ENCODE measurements around the gene CCDC13. TPM values are rescaled to one million over a fixed set of nuclear protein-coding genes. Genes with fewer than 3 reads are reported as not detected.

Gene CCDC13
- total and polyA plus RNA-seq, 2 donors (not counting 3 experiments of a cell fraction or from before 2014, with no cell fraction given): 0.36 to 0.82 TPM

GRCh38 chr3:42822828-42823227, 49.8 kb upstream of the CCDC13 start:
- no peak overlapping the region for H3K9ac ChIP-seq (replicated peaks; ENCODE audit: extremely low read depth, insufficient read depth, low read length)
- FAIRE-seq (no peak), DNase-seq (ENCODE audit: low read depth, low spot score) (no peak)
- H3K4me1 ChIP-seq (ENCODE audit: control insufficient read depth, extremely low read depth, insufficient read depth, low read length): no peaks in the 10 kb centered on the region
- no peak overlapping the region for H3K4me2 ChIP-seq (ENCODE audit: insufficient read depth, low read length)
- no TSS peak for BruUV-seq (replicated peaks)
- H3K27me3 ChIP-seq (ENCODE audit: control insufficient read depth in 2 of 2, insufficient read depth in 2 of 2, low read length in 2 of 2): peaks cover 6 to 11% of the 10 kb centered on the region in 2 experiments
- no peaks in the 10 kb centered on the region for H4K20me1 ChIP-seq (replicated peaks; ENCODE audit: control insufficient read depth, extremely low read depth, insufficient read depth, low read length)
- intact Hi-C loops (cut with micrococcal nuclease) (no loop called here), dilution Hi-C loops (cut with MboI; ENCODE audit: extremely low pct_ligation_motif_present, low sequenced_read_pairs) (no loop called here)
- no peaks in the 10 kb centered on the region for H3K9me3 ChIP-seq (replicated peaks; ENCODE audit: control insufficient read depth, insufficient read depth, low read length)
- no peak overlapping the region for H2AFZ ChIP-seq (ENCODE audit: low read depth, low read length)
- no peaks in the 10 kb centered on the region for H3K9me1 ChIP-seq (replicated peaks; ENCODE audit: control insufficient read depth, extremely low read depth, insufficient read depth, low read length)
- H3K4me3 ChIP-seq (replicated peaks in 1 of 3; ENCODE audit: insufficient read depth in 1 of 3, low read depth in 1 of 3, low read length in 3 of 3): no peak overlapping the region
- H3K27ac ChIP-seq (ENCODE audit: insufficient read depth, low read depth, low read length): no peak overlapping the region
- POLR2A ChIA-PET: no interaction called here
- TF ChIP-seq CTCF (IDR thresholded peaks at IDR 0.05; ENCODE audit: extremely low read depth in 1 of 2, insufficient read depth in 1 of 2, low read depth in 1 of 2, low read length in 2 of 2) (no peak), EZH2 (IDR thresholded peaks at IDR 0.05; ENCODE audit: borderline replicate concordance, low read depth, low read length, severe bottlenecking) (no peak), MYC (IDR thresholded peaks at IDR 0.05; ENCODE audit: low read depth, low read length) (no peak), POLR2AphosphoS5 (IDR thresholded peaks at IDR 0.05; ENCODE audit: insufficient read depth, low read depth, low read length) (no peak), JUN (IDR thresholded peaks at IDR 0.05; ENCODE audit: borderline replicate concordance, insufficient read depth, insufficient read length, low read depth) (no peak), GATA2 (IDR thresholded peaks at IDR 0.05; ENCODE audit: insufficient read depth, insufficient read length, low read depth, low read length) (no peak)
- no peaks in the 10 kb centered on the region for H3K36me3 ChIP-seq (ENCODE audit: control insufficient read depth in 2 of 2, extremely low read depth in 1 of 2, insufficient read depth in 2 of 2, low read length in 2 of 2)
- no peaks in the 10 kb centered on the region for H3K79me2 ChIP-seq (ENCODE audit: control insufficient read depth, insufficient read depth, low read length)
- CTCF ChIA-PET: interaction anchor here (0.6 to 1.7 kb wide), 4 partner anchors 8 to 209 kb away, joined by 3 to 5 read pairs (median 4); no protein-coding TSS in a partner anchor

GRCh38 chr3:42820746-42821051, 47.6 kb upstream of the CCDC13 start:
- no peak overlapping the region for H2AFZ ChIP-seq (ENCODE audit: low read depth, low read length)
- FAIRE-seq: no peak
- no peaks in the 10 kb centered on the region for H3K4me1 ChIP-seq (ENCODE audit: control insufficient read depth, extremely low read depth, insufficient read depth, low read length)
- no peaks in the 10 kb centered on the region for H3K36me3 ChIP-seq (ENCODE audit: control insufficient read depth in 2 of 2, extremely low read depth in 1 of 2, insufficient read depth in 2 of 2, low read length in 2 of 2)
- no TSS peak for BruUV-seq (replicated peaks)
- H3K27ac ChIP-seq (ENCODE audit: insufficient read depth, low read depth, low read length): no peak overlapping the region
- TF ChIP-seq MAX (IDR thresholded peaks at IDR 0.05; ENCODE audit: insufficient read depth, insufficient read length) (no peak), POLR2AphosphoS5 (IDR thresholded peaks at IDR 0.05; ENCODE audit: insufficient read depth, low read depth, low read length) (no peak), EZH2 (IDR thresholded peaks at IDR 0.05; ENCODE audit: borderline replicate concordance, low read depth, low read length, severe bottlenecking) (no peak), POLR2A (IDR thresholded peaks at IDR 0.05; ENCODE audit: low read depth, low read length) (no peak), CTCF (IDR thresholded peaks at IDR 0.05; ENCODE audit: extremely low read depth in 1 of 2, insufficient read depth in 1 of 2, low read depth in 1 of 2, low read length in 2 of 2) (no peak), FOS (IDR thresholded peaks at IDR 0.05; ENCODE audit: borderline replicate concordance, insufficient read depth, low read length) (no peak)
- CTCF ChIA-PET: interaction anchor here (0.7 to 1.7 kb wide), 4 partner anchors 11 to 1331 kb away, joined by 3 to 7 read pairs (median 5); no protein-coding TSS in a partner anchor
- H3K4me3 ChIP-seq (replicated peaks in 1 of 3; ENCODE audit: insufficient read depth in 1 of 3, low read depth in 1 of 3, low read length in 3 of 3): no peak overlapping the region
- peaks cover 7 to 9% of the 10 kb centered on the region in 2 experiments for H3K27me3 ChIP-seq (ENCODE audit: control insufficient read depth in 2 of 2, insufficient read depth in 2 of 2, low read length in 2 of 2)
- H3K9ac ChIP-seq (replicated peaks; ENCODE audit: extremely low read depth, insufficient read depth, low read length): no peak overlapping the region
- dilution Hi-C loops (cut with MboI; ENCODE audit: extremely low pct_ligation_motif_present, low sequenced_read_pairs) (no loop called here), intact Hi-C loops (cut with micrococcal nuclease) (no loop called here)
- no peaks in the 10 kb centered on the region for H4K20me1 ChIP-seq (replicated peaks; ENCODE audit: control insufficient read depth, extremely low read depth, insufficient read depth, low read length)
- no peaks in the 10 kb centered on the region for H3K79me2 ChIP-seq (ENCODE audit: control insufficient read depth, insufficient read depth, low read length)
- no peak for DNase-seq (ENCODE audit: low read depth, low spot score)
- H3K9me3 ChIP-seq (replicated peaks; ENCODE audit: control insufficient read depth, insufficient read depth, low read length): no peaks in the 10 kb centered on the region
- POLR2A ChIA-PET: no interaction called here
- H3K4me2 ChIP-seq (ENCODE audit: insufficient read depth, low read length): no peak overlapping the region
- H3K9me1 ChIP-seq (replicated peaks; ENCODE audit: control insufficient read depth, extremely low read depth, insufficient read depth, low read length): no peaks in the 10 kb centered on the region

Data from endothelial cell of umbilical vein (primary cell).